CD4-positive, alpha-beta T cell treated with Interleukin-4 for 4 hours (primary cell): ENCODE data around the gene DNAH7.
"Not testable (repeated sequence)": the region's sequence is repeated elsewhere in the genome, so short reads cannot be mapped to it uniquely, and the experiment has no call there.

ENCODE experiments used
- DNase-seq: peaks from one replicate; pipeline ENCODE4 v3.0.0-alpha.2; 2020

Gene DNAH7

DNA sequence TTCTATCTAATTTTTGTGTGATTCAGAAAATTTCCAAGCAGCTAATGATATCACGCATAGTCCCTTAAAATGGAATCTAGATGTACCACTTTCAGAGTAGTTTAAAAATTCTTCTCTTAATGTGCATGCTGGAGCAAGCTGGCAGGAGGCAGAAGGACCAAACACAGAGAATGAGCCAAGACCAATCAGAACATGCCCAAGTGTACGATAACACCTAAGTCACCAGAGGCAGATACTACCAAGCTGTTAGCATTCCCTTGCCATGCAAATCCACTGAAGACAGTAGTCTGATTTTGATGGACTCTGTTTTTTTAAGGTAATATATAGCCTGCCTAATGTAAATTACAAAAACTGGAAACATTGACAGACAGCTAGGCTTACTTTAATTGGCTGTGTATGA is 109.3 kb downstream of the DNAH7 start:
- no peak for DNase-seq

- no peak for DNase-seq
Observed at GRCh38 chr2:195956725-195957124, 111.9 kb downstream of the DNAH7 start.

- DNase-seq: no peak
Observed at GRCh38 chr2:195945056-195945455, 123.6 kb downstream of the DNAH7 start.

GRCh38 chr2:195937176-195937575 is 131.5 kb downstream of the DNAH7 start:
- no peak for DNase-seq

- no peak for DNase-seq
Observed at GRCh38 chr2:195934484-195934883, 134.2 kb downstream of the DNAH7 start.

- no peak for DNase-seq
Observed at GRCh38 chr2:195929531-195929930, 139.1 kb downstream of the DNAH7 start.

- no peak for DNase-seq
Observed at GRCh38 chr2:195925120-195925519, 143.5 kb downstream of the DNAH7 start.

DNA sequence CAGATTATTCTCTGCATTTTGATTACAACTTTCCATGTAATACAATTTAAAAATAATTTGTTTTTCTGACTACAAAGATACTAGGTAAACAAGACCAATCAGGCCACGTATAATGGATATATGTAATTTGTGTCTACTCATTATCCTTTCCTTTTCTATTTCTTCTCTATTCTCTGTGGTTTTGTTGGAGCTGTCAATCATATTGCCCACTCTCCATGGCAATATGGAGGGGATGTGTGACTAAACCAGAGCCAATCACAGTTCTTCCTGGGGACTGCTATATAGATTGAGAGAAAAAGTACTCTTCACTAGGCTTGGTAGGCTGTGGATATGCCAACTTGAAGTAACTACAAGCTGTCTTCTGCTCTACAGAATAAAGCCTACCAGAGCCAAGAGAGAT is 144.7 kb downstream of the DNAH7 start:
- no peak for DNase-seq

- not testable (repeated sequence) for DNase-seq
Observed at GRCh38 chr2:195917021-195917600, 151.5 kb downstream of the DNAH7 start.

DNA sequence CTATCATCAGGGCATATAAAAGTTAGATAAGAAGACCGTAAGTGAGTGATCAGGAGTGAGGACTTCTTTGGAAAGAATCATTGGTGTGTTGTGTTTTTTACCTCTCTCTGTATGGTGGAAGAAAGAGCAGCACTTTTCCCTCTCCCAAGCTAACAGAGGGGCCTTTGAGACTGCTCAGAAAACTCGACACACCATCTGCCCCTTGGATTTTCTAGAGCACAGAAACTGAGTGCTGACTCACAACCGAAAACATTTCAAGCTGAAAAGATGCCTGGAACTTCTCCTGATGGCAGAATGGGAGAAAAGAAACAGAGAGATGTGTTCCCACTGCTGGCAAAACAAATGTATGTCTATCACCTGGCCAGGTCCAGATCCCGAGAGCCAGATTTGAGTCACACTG is 156.6 kb downstream of the DNAH7 start:
- no peak for DNase-seq

GRCh38 chr2:195910570-195910969 is 158.1 kb downstream of the DNAH7 start:
- no peak for DNase-seq

DNA sequence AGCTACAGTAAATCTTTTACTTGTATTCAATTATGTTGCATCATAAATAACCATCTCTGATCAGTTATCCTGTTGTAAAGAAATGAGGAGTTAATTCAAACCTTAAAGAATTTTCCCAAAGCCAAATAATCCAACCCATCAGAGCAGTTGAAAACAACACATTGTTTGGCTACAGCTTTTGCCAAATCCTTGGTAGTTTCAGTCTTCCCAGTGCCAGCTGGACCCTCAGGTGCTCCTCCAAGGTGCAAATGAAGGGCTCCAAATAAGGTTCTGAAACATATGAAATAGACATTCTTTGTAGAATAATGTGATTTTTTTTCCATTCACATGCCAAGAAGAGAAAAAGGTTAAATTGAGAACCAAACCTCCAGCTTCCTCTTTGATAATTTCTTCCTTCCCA is 158.7 kb downstream of the DNAH7 start:
- no peak for DNase-seq

- DNase-seq: no peak
Observed at GRCh38 chr2:195907474-195907873, 161.2 kb downstream of the DNAH7 start.

GRCh38 chr2:195903956-195904355 is 164.7 kb downstream of the DNAH7 start:
- DNase-seq: no peak

DNA sequence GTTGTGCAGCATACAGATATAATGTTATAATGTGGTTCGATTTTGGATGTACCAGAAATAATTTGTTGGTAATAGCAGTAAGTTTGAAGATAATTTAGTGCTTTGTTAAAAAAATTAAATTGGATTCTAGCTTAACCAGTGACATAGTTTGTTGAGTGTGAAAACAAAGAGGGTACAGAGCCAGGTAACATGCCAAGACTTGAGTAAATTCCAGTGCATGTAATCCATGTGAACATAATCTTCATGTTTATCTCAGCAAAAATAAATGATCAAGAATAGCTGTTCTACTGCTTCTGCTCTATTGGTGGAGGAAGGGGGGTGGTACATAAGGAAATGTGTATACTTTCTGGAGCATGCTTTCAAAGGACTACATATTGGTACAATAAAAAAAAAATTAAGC is 165.8 kb downstream of the DNAH7 start:
- no peak for DNase-seq

GRCh38 chr2:195899226-195899625 is 169.4 kb downstream of the DNAH7 start:
- DNase-seq: no peak

DNA sequence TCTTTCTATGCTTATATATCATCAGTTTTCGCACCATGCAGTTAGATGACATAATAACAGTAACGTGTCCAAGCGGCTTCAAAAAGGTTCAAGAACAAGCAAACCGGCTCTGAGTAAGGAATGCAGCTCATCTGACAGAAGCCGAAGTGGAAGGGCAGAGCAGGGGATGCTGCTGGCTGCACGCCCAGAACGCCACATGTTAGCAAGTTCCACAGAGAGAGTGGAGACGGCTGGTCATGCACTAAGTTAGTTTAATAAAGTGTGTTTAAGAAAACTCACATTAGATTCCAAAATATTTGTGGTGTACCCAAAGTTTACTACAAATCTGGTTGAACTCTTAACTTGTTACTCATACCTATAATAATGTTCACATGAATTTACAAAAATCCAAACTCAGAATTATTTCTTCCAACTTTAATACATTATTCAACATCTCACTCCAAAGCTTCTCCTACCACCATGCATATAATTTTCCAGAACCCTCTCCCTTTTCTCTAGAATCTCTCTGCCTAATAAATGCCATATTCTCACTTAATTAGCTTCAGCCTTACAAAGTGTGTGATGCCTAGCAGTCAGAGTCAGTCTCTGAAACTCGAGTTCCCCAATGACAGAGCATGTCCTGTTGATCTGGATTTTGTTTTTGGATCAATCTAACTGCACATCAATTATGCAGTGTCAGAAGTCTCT is 170.0 kb downstream of the DNAH7 start:
- DNase-seq: no peak

DNA sequence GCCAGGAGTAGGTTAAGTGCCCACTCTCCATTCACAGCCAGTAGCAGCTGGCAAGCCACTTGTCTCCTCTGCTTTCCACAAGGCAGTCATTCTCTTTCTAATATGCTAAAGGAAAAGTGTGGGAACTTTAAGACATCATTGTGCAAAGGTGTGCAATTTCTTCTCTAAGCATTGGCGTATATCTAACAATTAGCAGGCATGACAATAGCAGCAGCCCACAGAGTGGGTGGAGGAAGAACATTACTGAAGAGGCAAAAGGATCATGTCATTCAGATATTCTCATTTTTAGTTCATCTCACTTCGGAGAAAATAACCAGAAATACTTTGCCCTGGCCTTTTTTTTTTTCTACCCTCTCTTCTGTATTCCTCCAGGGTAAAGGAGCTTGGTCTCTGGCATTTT is 177.6 kb downstream of the DNAH7 start:
- no peak for DNase-seq

- no peak for DNase-seq
Observed at GRCh38 chr2:195879153-195879552, 189.5 kb downstream of the DNAH7 start.

DNA sequence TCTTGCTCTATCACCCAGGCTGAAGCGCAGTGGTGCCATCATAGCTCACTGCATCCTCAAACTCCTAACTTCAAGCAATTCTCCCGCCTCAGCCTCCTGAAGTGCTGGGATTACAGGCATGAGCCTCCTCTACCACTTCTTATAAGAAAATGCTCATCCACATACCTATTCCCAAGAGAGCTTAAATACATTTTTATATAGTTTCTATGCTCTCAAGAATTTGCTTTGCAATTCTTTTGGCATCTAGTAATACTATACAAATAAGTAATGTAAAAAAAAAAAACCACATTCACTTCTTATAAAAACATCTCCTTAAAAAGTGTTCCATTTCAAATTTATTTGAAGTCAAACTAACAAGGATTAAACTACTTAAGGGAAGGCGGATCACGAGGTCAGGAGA is 197.3 kb downstream of the DNAH7 start:
- DNase-seq: no peak

- no peak for DNase-seq
Observed at GRCh38 chr2:195864316-195864715, 204.3 kb downstream of the DNAH7 start.

DNA sequence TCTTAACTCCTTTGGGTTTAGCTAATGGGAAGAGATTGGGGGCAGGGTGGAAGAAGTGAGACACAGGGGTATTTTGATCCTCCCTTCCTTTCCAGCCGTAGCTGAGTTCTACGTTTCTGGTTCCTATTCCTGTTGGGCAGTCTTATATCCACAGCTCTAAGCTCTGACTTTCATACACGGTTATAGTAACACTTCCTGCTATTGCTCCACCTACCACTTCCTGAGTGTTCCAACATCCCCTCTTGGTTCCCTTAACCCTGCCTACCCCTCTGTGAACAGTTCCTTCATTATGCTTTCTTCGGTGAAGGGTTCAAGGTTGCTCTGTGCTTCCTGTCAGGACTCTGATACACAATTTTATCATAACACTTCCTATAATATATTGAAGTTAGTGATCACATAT is 205.1 kb downstream of the DNAH7 start:
- DNase-seq: no peak

DNA sequence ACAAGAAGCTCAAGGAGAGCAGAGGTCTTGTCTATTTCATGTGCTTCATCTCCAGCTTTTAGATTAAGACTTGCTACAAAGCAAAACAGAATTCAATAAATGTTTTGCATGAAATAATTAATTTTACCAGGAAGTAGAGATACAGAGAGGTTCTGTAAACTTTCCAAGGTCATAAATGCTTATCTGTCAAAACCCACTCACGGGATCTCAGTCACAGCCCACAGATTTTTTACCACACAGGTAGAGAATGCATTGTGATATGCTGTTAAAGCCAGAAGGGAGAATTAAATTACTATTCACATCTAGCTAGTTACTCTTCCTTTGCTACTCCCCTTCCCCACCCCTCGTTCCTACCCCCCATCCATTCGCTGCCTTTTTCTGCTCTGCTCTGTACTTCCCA is 205.5 kb downstream of the DNAH7 start:
- DNase-seq: no peak

GRCh38 chr2:195861821-195862220 is 206.8 kb downstream of the DNAH7 start:
- DNase-seq: no peak

DNA sequence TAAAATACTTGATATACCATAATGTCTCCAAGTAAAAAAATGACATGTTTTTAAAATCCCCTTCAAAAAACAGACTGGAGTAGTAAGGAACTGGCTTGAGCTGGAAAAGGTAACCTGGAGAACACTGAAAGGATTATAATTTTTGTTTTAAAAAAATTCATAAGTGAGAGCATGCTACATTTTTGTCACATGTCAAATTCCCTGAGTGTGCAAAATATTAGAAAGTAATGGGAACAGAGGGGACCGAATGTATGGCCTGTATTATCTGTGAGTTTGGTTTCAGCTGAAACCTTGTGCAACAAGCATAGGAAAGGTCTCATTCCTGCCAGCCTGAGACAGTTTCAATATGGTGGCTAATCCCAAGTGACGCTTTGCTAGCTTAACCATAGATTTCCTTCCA is 209.1 kb downstream of the DNAH7 start:
- no peak for DNase-seq
